GM21515 (cell line): ENCODE data around the gene MRPL27.

Source experiments
- ATAC-seq: cut with Tn5 transposase; IDR thresholded peaks from one replicate; pipeline ENCODE4 v1.9.1; 2021; ENCODE audit not compliant: unreplicated experiment

MRPL27 gene

DNA sequence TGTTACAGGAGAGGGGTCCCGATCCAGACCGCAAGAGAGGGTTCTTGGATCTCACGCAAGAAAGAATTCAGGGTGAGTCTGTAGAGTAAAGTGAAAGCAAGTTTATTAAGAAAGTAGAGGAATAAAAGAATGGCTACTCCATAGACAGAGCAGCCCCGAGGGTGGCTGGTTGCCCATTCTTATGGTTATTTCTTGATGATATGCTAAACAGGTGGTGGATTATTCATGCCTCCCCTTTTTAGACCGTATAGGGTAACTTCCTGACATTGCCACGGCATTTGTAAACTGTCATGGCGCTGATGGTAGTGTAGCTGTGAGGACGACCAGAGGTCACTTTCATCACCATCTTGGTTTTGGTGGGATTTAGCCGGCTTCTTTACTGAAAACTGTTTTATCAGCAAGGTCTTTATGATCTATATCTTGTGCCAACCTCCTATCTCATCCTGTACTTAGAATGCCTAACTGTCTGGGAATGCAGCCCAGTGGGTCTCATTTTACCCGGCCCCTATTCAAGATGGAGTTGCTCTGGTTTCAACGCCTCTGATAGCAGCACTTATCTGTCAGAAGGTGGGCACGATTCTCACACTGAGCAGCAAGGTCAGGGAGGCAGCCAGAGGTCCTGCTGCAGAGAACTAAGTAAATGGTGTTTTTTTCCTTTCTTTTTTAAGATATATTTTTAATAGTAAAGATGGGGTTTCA lies 53.5 kb downstream of the MRPL27 start:
- ATAC-seq = no peak

DNA sequence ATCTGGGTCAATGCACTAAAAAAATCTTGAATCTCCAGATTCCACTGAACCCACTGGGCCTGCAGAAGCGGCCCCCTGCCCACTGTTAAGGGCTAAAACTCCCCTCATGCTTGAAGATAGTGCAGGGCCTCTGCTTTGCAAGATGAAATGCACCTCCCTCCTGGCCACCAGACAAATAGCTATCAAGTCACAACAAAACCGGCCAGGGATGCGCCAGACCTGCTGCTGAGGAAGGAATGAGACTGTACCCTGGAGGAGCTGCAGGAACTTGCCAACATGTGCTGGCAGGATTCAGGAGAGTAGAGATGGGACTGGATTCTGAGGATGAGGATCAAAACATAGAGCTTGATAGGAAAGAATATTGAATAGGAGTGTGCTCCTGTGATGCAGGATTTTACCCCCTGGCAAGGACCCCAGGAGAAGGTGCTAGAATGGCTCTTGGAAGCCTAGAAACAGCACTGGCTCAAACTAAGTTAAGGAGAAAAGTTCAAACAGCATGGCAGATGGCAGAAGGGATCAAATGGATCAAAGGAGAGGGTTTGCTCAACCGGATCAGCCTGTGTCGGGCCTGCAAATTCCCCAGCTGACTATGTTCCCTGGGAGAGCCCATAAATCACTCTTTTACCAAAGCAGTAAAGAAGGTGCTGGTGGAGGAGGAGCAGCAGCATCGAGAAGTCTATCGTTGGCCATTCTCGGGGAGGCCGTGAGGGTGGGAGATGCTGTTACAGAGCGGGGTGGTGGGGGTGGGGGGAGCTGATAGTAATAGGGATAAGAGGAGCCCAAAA lies 54.3 kb downstream of the MRPL27 start:
- no peak for ATAC-seq
